H1 (cell line): ENCODE measurements around the gene SLC12A5. TPM values are rescaled to one million over a fixed set of nuclear protein-coding genes. Genes with fewer than 3 reads are reported as not detected.

Source experiments
- CTCF ChIA-PET: fragments of 300-600 bp; sonication (Branson Sonifier 250); formaldehyde crosslinking; loops from one replicate; lab custom pipeline; 2021; ENCODE audit not compliant: partially characterized antibody; lab: Charles Lee
- POLR2A ChIA-PET: fragments of 300-600 bp; sonication (Branson Sonifier 250); formaldehyde crosslinking; loops from one replicate; lab custom pipeline; 2021; ENCODE audit warnings: inconsistent platforms; ENCODE audit not compliant: partially characterized antibody; lab: Charles Lee
- DNase-seq, 2 experiments: peaks; one replicate each; pipeline versions ENCODE4 v3.0.0 to v3.0.0-alpha.2; 2010 to 2022; ENCODE audit warnings: low spot score in 2 of 2, low read depth in 1 of 2, mixed read lengths in 1 of 2
- FAIRE-seq: peaks from 2 replicates; lab custom pipeline; 2011; peaks lifted over from hg19 to GRCh38; lab: Jason Lieb, UNC
- H2AFZ ChIP-seq: 2 replicates; pipeline ENCODE4 v1.8.1; 2012; ENCODE audit warnings: low read length, inconsistent platforms
- H2AK5ac ChIP-seq: 2 replicates; pipeline ENCODE4 v1.6.1; 2013; ENCODE audit warnings: low read depth, low read length
- H2BK120ac ChIP-seq: replicated peaks from 2 replicates; pipeline ENCODE3; 2013; ENCODE audit warnings: low read depth, low read length, inconsistent platforms
- H2BK12ac ChIP-seq: 2 replicates; pipeline ENCODE4 v1.6.1; 2013; ENCODE audit warnings: low read depth, low read length
- H2BK15ac ChIP-seq: 2 replicates; pipeline ENCODE4 v1.6.1; 2013; ENCODE audit warnings: low read length
- H2BK20ac ChIP-seq: 2 replicates; pipeline ENCODE4 v1.6.1; 2013; ENCODE audit warnings: low read length
- H2BK5ac ChIP-seq: 2 replicates; pipeline ENCODE4 v1.6.1; 2013; ENCODE audit warnings: low read depth, low read length
- H3K14ac ChIP-seq: 2 replicates; pipeline ENCODE4 v1.6.1; 2013; ENCODE audit warnings: inconsistent platforms; ENCODE audit not compliant: insufficient read length
- H3K18ac ChIP-seq: 2 replicates; pipeline ENCODE4 v1.6.1; 2013; ENCODE audit warnings: low read length; ENCODE audit errors: extremely low read depth
- H3K23ac ChIP-seq: 2 replicates; pipeline ENCODE4 v1.6.1; 2013; ENCODE audit warnings: inconsistent platforms; ENCODE audit not compliant: insufficient read length
- H3K23me2 ChIP-seq: 2 replicates; pipeline ENCODE4 v1.6.1; 2013; ENCODE audit warnings: low read depth, low read length
- H3K27ac ChIP-seq: 2 replicates; pipeline ENCODE4 v1.6.1; 2011; ENCODE audit warnings: low read depth, low read length, inconsistent platforms
- H3K27me3 ChIP-seq, 4 experiments: replicated peaks in 1 of 4; 1 replicate in 1 of 4; 2 replicates in 3 of 4; pipeline versions ENCODE4 v1.6.1 to v1.8.1; 2011 to 2013; ENCODE audit warnings: low read length in 3 of 4, mild to moderate bottlenecking in 3 of 4, inconsistent platforms in 2 of 4, mixed read lengths in 2 of 4, moderate library complexity in 1 of 4; ENCODE audit not compliant: control insufficient read depth in 3 of 4, insufficient read depth in 3 of 4; ENCODE audit errors: extremely low read depth in 1 of 4
- H3K36me3 ChIP-seq, 4 experiments: 2 replicates each; pipeline versions ENCODE4 v1.6.1 to v1.8.1; 2011 to 2013; ENCODE audit warnings: mild to moderate bottlenecking in 4 of 4, low read length in 3 of 4, moderate library complexity in 2 of 4, control low read depth in 1 of 4, inconsistent platforms in 1 of 4; ENCODE audit not compliant: insufficient read depth in 4 of 4, control insufficient read depth in 2 of 4
- H3K4ac ChIP-seq: replicated peaks from 2 replicates; pipeline ENCODE3; 2013; ENCODE audit warnings: low read length, low read depth, mixed read lengths, inconsistent platforms; ENCODE audit not compliant: insufficient read length
- H3K4me1 ChIP-seq, 4 experiments: replicated peaks in 1 of 4; 1 replicate in 1 of 4; 2 replicates in 3 of 4; pipeline versions ENCODE4 v1.6.1 to v1.8.1; 2011 to 2013; ENCODE audit warnings: low read length in 3 of 4, inconsistent platforms in 2 of 4, mixed read lengths in 1 of 4; ENCODE audit not compliant: insufficient read depth in 4 of 4, control insufficient read depth in 3 of 4
- H3K4me2 ChIP-seq, 2 experiments: 2 replicates each; pipeline versions ENCODE4 v1.6.1 to v1.8.1; 2011 to 2013; ENCODE audit warnings: low read depth in 2 of 2, low read length in 2 of 2, control low read depth in 1 of 2, inconsistent platforms in 1 of 2, mild to moderate bottlenecking in 1 of 2; ENCODE audit not compliant: insufficient read depth in 1 of 2
- H3K4me3 ChIP-seq, 4 experiments: fragments of 200-600, 300-600 bp in 1 of 4; sonication (generic), shearing (Covaris generic), sonication (Bioruptor Twin) in 1 of 4; 2 replicates each; pipeline versions ENCODE4 v1.5.1 to v1.8.1; 2011 to 2016; ENCODE audit warnings: low read length in 4 of 4, low read depth in 3 of 4, control low read depth in 2 of 4, inconsistent platforms in 2 of 4, mild to moderate bottlenecking in 2 of 4, mixed read lengths in 1 of 4, moderate library complexity in 1 of 4; ENCODE audit not compliant: insufficient read depth in 2 of 4; ENCODE audit errors: extremely low read depth in 1 of 4
- H3K56ac ChIP-seq: replicated peaks from 2 replicates; pipeline ENCODE3; 2013; ENCODE audit warnings: low read depth, mild to moderate bottlenecking, mixed read lengths, low read length, inconsistent platforms; ENCODE audit not compliant: insufficient read length
- H3K79me1 ChIP-seq: 2 replicates; pipeline ENCODE4 v1.6.1; 2013; ENCODE audit warnings: low read depth, low read length, control low read depth
- H3K79me2 ChIP-seq, 2 experiments: 2 replicates each; pipeline versions ENCODE4 v1.6.1 to v1.8.1; 2012 to 2013; ENCODE audit warnings: low read length in 2 of 2, mild to moderate bottlenecking in 2 of 2, inconsistent platforms in 1 of 2; ENCODE audit not compliant: insufficient read depth in 2 of 2, control insufficient read depth in 1 of 2
- H3K9ac ChIP-seq, 4 experiments: replicated peaks in 1 of 4; 1 replicate in 1 of 4; 2 replicates in 3 of 4; pipeline versions ENCODE4 v1.6.1 to v1.8.1; 2011 to 2013; ENCODE audit warnings: low read depth in 3 of 4, low read length in 3 of 4, control low read depth in 2 of 4, mild to moderate bottlenecking in 2 of 4, moderate library complexity in 2 of 4, inconsistent platforms in 1 of 4; ENCODE audit errors: extremely low read depth in 1 of 4
- H3K9me3 ChIP-seq, 2 experiments: 2 replicates each; pipeline versions ENCODE4 v1.6.1 to v1.8.1; 2012 to 2013; ENCODE audit warnings: mild to moderate bottlenecking in 2 of 2, moderate library complexity in 2 of 2, control low read depth in 1 of 2, inconsistent platforms in 1 of 2, low read depth in 1 of 2, low read length in 1 of 2, mixed read lengths in 1 of 2; ENCODE audit not compliant: insufficient read depth in 2 of 2
- H4K20me1 ChIP-seq, 2 experiments: replicated peaks in 1 of 2; 2 replicates each; pipeline versions ENCODE3 to v1.8.1; 2011 to 2013; ENCODE audit warnings: inconsistent platforms in 2 of 2, low read length in 2 of 2, mild to moderate bottlenecking in 1 of 2; ENCODE audit not compliant: insufficient read depth in 2 of 2, control insufficient read depth in 1 of 2
- H4K5ac ChIP-seq: 2 replicates; pipeline ENCODE4 v1.6.1; 2013; ENCODE audit warnings: low read length, low read depth, mixed read lengths, inconsistent platforms; ENCODE audit not compliant: insufficient read length
- H4K8ac ChIP-seq: 2 replicates; pipeline ENCODE4 v1.8.0; 2013; ENCODE audit warnings: mild to moderate bottlenecking, moderate library complexity, low read length, inconsistent platforms; ENCODE audit not compliant: insufficient read depth; ENCODE audit errors: extremely low read depth
- H4K91ac ChIP-seq: replicated peaks from 2 replicates; pipeline ENCODE3; 2013; ENCODE audit warnings: low read length, mixed read lengths, inconsistent platforms; ENCODE audit not compliant: insufficient read length
- CEBPB ChIP-seq: IDR thresholded peaks from 2 replicates; pipeline ENCODE4 v1.6.1; 2012; ENCODE audit warnings: low read depth, low read length
- FOSL1 ChIP-seq: IDR thresholded peaks from 2 replicates; pipeline ENCODE4 v1.6.1; 2011; ENCODE audit warnings: mild to moderate bottlenecking, low read depth, low read length, moderate library complexity; ENCODE audit not compliant: insufficient read depth
- JUN ChIP-seq: IDR thresholded peaks from 2 replicates; pipeline ENCODE4 v1.6.1; 2011; ENCODE audit warnings: low read depth, mild to moderate bottlenecking, improper control_type of control experiment, low read length
- KDM1A ChIP-seq: fragments of 200-600, 300-600 bp; sonication (generic); IDR thresholded peaks from 2 replicates; pipeline ENCODE4 v1.7.1; 2016; ENCODE audit warnings: mild to moderate bottlenecking, low read length, borderline replicate concordance
- NRF1 ChIP-seq: IDR thresholded peaks from 2 replicates; pipeline ENCODE4 v1.6.1; 2011; ENCODE audit warnings: mild to moderate bottlenecking, low read depth, low read length, improper control_type of control experiment
- POLR2A ChIP-seq, 2 experiments: IDR thresholded peaks; 1 replicate in 1 of 2; 2 replicates in 1 of 2; pipeline ENCODE4 v1.6.1; 2011; ENCODE audit warnings: low read depth in 2 of 2, low read length in 2 of 2, mild to moderate bottlenecking in 2 of 2; ENCODE audit errors: control extremely low read depth in 1 of 2
- RBBP5 ChIP-seq: IDR thresholded peaks from 2 replicates; pipeline ENCODE4 v1.7.1; 2012; ENCODE audit warnings: low read depth, mild to moderate bottlenecking, inconsistent platforms, low read length, moderate library complexity, borderline replicate concordance
- SP1 ChIP-seq: IDR thresholded peaks from 2 replicates; pipeline ENCODE4 v1.6.1; 2011; ENCODE audit warnings: low read depth, low read length
- SP2 ChIP-seq: IDR thresholded peaks from 2 replicates; pipeline ENCODE4 v1.6.1; 2012; ENCODE audit warnings: mild to moderate bottlenecking, low read length, inconsistent platforms
- TAF1 ChIP-seq: IDR thresholded peaks from 2 replicates; pipeline ENCODE4 v1.6.1; 2011; ENCODE audit warnings: mild to moderate bottlenecking, low read depth, low read length
- WGBS, 2 experiments: shearing (Covaris generic) in 1 of 2; methylation state at CpG; one replicate each; pipeline versions ENCODE4 v1.1.6 to v1.1.7; 2013 to 2015; ENCODE audit warnings: low lambda C conversion rate in 2 of 2, mixed read lengths in 2 of 2, inconsistent platforms in 1 of 2, low coverage in 1 of 2, missing lambda C conversion rate in 1 of 2; ENCODE audit not compliant: insufficient replicate concordance in 2 of 2, insufficient coverage in 1 of 2, insufficient read length in 1 of 2; ENCODE audit errors: extremely low coverage in 1 of 2, missing lambda C conversion rate in 1 of 2; 5-methylcytosine and 5-hydroxymethylcytosine counted together
- polyA plus RNA-seq, 7 experiments: library from polyadenylated mRNA; depleted of rRNA in 3 of 7; stranded (reverse) in 5 of 7; unstranded in 2 of 7; fragments of >200 nt in 5 of 7; fragments of 200-250 nt in 2 of 7; gene quantifications; 1 replicate in 5 of 7; 2 replicates in 1 of 7; 4 replicates in 1 of 7; pipeline versions ENCODE4 v1.2.1 to v1.2.3, GENCODE V29; 2011 to 2013; ENCODE audit warnings: missing spikeins in 2 of 7, mixed read lengths in 2 of 7
- total RNA-seq: library from RNA; stranded (reverse); fragmentation: NEBNext Ultra II Directional; extraction: Animal tissue kit (Norgen Biotek cat#: 25700); gene quantifications from 2 replicates; pipeline ENCODE4 v1.2.1, GENCODE V29; 2021
- TF ChIP-seq, protein P1 (sequence below): IDR thresholded peaks from 2 replicates; pipeline ENCODE4 v1.6.1; 2012; ENCODE audit warnings: low read length, inconsistent platforms
- TF ChIP-seq, protein P2 (sequence below): IDR thresholded peaks from 2 replicates; pipeline ENCODE4 v1.6.1; 2011; ENCODE audit warnings: low read length, improper control_type of control experiment

SLC12A5 gene
- total and polyA plus RNA-seq, 2 of the 8 experiments (the other 6 are each of a cell fraction or from before 2014, with no cell fraction given) = 1.9 to 7.3 TPM

- Histone ChIP-seq H4K20me1 (peaks cover 0 to 7% of the 10 kb centered on the region in 2 experiments), H2AK5ac (no peak overlapping the region), H3K9me3 (no peaks in the 10 kb centered on the region), H2BK5ac (no peak overlapping the region), H3K4me2 (no peak overlapping the region), H3K18ac (no peak overlapping the region), H4K8ac (no peak overlapping the region), H3K14ac (no peak overlapping the region), H2BK20ac (no peak overlapping the region), H4K5ac (no peak overlapping the region), H3K36me3 (no peaks in the 10 kb centered on the region), H2BK120ac (no peak overlapping the region), H3K23ac (no peak overlapping the region), H3K4me1 (no peaks in the 10 kb centered on the region; a peak in 2 of 7 replicates), H3K56ac (no peak overlapping the region), H3K4me3 (no peak overlapping the region), H3K23me2 (peaks cover 11% of the 10 kb centered on the region), H2BK15ac (no peak overlapping the region), H4K91ac (no peak overlapping the region), H3K79me1 (no peaks in the 10 kb centered on the region), H3K79me2 (no peaks in the 10 kb centered on the region), H2BK12ac (no peak overlapping the region), H3K9ac (no peak overlapping the region), H3K4ac (no peak overlapping the region), H2AFZ (no peak overlapping the region), H3K27me3 (peaks cover 2 to 7% (median 7%) of the 10 kb centered on the region in 4 experiments; a peak in 6 of 7 replicates), H3K27ac (no peak overlapping the region)
- no peak for DNase-seq
- no peak for FAIRE-seq
- ChIA-PET CTCF (interaction anchor here (1.0 to 2.4 kb wide), 6 partner anchors 11 to 330 kb away, joined by 3 to 16 read pairs (median 4); partner anchors contain the start of gene SLC12A5), POLR2A (interaction anchor here (1.7 kb wide), 1 partner anchor 48 kb away, joined by 4 read pairs; no protein-coding TSS in a partner anchor)
- 80% methylated on average over 6 of the region's 6 CpGs; no CpG with 5 or more reads in 1 of the 2 experiments for WGBS, 2 experiments
- no peak for TF ChIP-seq POLR2A (IDR thresholded peaks at IDR 0.05; ENCODE audit: control extremely low read depth in 1 of 2, low read depth in 2 of 2, low read length in 2 of 2)
- TF ChIP-seq JUN = no peak
- no peak for TF ChIP-seq TAF1
- no peak for TF ChIP-seq FOSL1
- no peak for TF ChIP-seq SP1
- TF ChIP-seq, protein P1, sequence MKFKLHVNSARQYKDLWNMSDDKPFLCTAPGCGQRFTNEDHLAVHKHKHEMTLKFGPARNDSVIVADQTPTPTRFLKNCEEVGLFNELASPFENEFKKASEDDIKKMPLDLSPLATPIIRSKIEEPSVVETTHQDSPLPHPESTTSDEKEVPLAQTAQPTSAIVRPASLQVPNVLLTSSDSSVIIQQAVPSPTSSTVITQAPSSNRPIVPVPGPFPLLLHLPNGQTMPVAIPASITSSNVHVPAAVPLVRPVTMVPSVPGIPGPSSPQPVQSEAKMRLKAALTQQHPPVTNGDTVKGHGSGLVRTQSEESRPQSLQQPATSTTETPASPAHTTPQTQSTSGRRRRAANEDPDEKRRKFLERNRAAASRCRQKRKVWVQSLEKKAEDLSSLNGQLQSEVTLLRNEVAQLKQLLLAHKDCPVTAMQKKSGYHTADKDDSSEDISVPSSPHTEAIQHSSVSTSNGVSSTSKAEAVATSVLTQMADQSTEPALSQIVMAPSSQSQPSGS = no peak
- no peak for TF ChIP-seq KDM1A
- TF ChIP-seq RBBP5 = no peak
- TF ChIP-seq, protein P2, sequence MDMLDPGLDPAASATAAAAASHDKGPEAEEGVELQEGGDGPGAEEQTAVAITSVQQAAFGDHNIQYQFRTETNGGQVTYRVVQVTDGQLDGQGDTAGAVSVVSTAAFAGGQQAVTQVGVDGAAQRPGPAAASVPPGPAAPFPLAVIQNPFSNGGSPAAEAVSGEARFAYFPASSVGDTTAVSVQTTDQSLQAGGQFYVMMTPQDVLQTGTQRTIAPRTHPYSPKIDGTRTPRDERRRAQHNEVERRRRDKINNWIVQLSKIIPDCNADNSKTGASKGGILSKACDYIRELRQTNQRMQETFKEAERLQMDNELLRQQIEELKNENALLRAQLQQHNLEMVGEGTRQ = no peak
- no peak for TF ChIP-seq NRF1
- no peak for TF ChIP-seq CEBPB
- no peak for TF ChIP-seq SP2
Measured at GRCh38 chr20:46018611-46019010, 10.4 kb upstream of the SLC12A5 start.
